ENCODE data around the gene KCNJ12. TPM values are rescaled to one million over a fixed set of nuclear protein-coding genes. Genes with fewer than 3 reads are reported as not detected.

KCNJ12 gene
- total RNA-seq, 1 donor from 2014 or later = 6.1 TPM

DNA sequence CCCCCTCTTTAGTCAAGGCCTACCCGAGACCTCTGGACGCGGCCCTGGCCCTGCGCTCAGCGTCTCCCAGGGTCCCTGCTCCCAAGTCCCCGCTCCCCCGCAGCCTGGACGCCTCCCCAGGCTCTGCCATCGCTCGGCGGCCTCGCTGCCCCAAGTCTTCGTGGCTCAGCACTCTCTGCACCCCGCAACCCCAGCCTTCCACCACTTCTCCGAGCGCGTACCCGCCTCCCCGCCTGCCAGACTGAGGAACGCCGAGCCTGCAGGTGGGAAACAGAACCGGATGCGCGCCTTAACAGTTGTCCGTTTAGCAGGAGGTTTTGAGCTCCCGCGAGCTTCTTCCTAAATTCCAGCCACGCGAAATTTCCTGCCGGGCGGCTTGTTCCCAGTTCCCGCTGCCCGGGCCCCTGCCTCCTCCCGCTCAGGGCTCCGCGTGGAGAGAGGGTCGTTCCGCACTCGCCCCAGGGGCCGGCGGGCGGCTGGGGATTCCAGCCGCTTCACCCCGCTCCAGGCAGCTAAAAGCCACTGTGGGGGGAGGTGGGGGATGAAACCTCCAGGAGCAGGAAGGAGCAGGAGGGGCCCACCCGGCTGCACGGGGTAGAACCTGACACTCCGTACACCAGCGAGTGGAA is 87.7 kb downstream of the KCNJ12 start:
- Mint-ChIP-seq H3K36me3 (ENCODE audit: low read depth) (no peaks in the 10 kb centered on the region), H3K9me3 (no peaks in the 10 kb centered on the region), H3K4me1 (peaks cover 18% of the 10 kb centered on the region), H3K27me3 (ENCODE audit: low read depth) (peaks cover 65% of the 10 kb centered on the region), H3K27ac (ENCODE audit: unreplicated experiment) (peak overlapping the region; percentile 12), H3K4me3 (peak overlapping the region; percentile 51)
- TF ChIP-seq, protein P1, sequence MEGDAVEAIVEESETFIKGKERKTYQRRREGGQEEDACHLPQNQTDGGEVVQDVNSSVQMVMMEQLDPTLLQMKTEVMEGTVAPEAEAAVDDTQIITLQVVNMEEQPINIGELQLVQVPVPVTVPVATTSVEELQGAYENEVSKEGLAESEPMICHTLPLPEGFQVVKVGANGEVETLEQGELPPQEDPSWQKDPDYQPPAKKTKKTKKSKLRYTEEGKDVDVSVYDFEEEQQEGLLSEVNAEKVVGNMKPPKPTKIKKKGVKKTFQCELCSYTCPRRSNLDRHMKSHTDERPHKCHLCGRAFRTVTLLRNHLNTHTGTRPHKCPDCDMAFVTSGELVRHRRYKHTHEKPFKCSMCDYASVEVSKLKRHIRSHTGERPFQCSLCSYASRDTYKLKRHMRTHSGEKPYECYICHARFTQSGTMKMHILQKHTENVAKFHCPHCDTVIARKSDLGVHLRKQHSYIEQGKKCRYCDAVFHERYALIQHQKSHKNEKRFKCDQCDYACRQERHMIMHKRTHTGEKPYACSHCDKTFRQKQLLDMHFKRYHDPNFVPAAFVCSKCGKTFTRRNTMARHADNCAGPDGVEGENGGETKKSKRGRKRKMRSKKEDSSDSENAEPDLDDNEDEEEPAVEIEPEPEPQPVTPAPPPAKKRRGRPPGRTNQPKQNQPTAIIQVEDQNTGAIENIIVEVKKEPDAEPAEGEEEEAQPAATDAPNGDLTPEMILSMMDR (conservative IDR thresholded peaks at IDR 0.05) = no peak
- DNase-seq (ENCODE audit: low read depth, low spot score) = no peak

GRCh38 chr17:21464611-21465021 is 88.5 kb downstream of the KCNJ12 start:
- Mint-ChIP-seq H3K4me1 (peaks cover 18% of the 10 kb centered on the region), H3K36me3 (ENCODE audit: low read depth) (no peaks in the 10 kb centered on the region), H3K4me3 (peak overlapping the region; percentile 51), H3K27me3 (ENCODE audit: low read depth) (peaks cover 58% of the 10 kb centered on the region), H3K9me3 (no peaks in the 10 kb centered on the region), H3K27ac (ENCODE audit: unreplicated experiment) (no peak overlapping the region)
- no peak for DNase-seq (ENCODE audit: low read depth, low spot score)
- TF ChIP-seq, protein P1 (conservative IDR thresholded peaks at IDR 0.05) = no peak

DNA sequence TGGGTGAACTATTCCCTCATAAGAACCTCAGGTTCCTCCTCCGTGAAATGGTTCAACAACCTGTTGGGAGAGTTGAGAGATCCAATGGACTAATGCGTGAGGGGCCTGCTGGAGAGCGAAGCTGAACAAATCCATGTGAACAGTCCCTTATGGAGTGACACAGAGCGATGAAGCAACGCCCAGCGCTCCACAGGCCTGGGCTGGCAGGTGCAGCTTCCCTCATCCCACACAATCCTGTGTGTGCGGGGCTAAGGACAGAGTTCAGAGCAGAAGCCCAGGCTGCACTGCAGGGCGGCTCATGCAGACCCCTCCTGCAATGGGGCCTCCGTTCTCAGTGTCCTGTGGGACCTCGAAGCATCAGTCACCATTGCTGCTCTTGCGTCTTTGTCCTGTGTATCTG is 90.4 kb downstream of the KCNJ12 start:
- no peak for DNase-seq (ENCODE audit: low read depth, low spot score)
- H3K27ac Mint-ChIP-seq (ENCODE audit: unreplicated experiment) = peak overlapping the region; percentile 44
- H3K27me3 Mint-ChIP-seq (ENCODE audit: low read depth) = peaks cover 62% of the 10 kb centered on the region
- no peaks in the 10 kb centered on the region for H3K9me3 Mint-ChIP-seq
- no peaks in the 10 kb centered on the region for H3K36me3 Mint-ChIP-seq (ENCODE audit: low read depth)
- peaks cover 18% of the 10 kb centered on the region for H3K4me1 Mint-ChIP-seq
- no peak overlapping the region for H3K4me3 Mint-ChIP-seq
- TF ChIP-seq, protein P1 (conservative IDR thresholded peaks at IDR 0.05) = no peak

DNA sequence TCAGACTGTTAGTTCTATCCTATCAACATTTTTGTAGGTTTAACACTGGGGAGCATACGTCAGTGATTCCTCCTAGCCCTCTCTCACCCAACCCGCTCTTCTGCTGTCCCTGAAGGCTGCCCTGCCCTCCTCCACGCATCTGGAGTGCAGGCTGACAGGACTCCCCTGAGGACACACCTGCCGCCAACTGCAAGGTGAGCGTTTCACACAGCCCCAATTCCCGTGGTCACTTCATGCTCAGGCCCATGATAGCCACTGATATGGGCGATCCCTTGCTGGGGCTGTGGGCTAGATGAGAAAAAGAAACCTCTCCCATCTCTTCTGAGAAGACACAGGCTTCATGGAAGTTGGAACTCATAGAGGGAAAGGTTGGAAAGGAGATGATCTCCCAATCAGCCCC is 91.0 kb downstream of the KCNJ12 start:
- no peak overlapping the region for H3K4me3 Mint-ChIP-seq
- H3K27ac Mint-ChIP-seq (ENCODE audit: unreplicated experiment) = no peak overlapping the region
- no peaks in the 10 kb centered on the region for H3K36me3 Mint-ChIP-seq (ENCODE audit: low read depth)
- H3K27me3 Mint-ChIP-seq (ENCODE audit: low read depth) = peaks cover 61% of the 10 kb centered on the region
- TF ChIP-seq, protein P1 (conservative IDR thresholded peaks at IDR 0.05) = no peak
- H3K9me3 Mint-ChIP-seq = no peaks in the 10 kb centered on the region
- H3K4me1 Mint-ChIP-seq = peaks cover 18% of the 10 kb centered on the region
- DNase-seq (ENCODE audit: low read depth, low spot score) = no peak

- H3K27ac Mint-ChIP-seq (ENCODE audit: unreplicated experiment) = no peak overlapping the region
- DNase-seq (ENCODE audit: low read depth, low spot score) = no peak
- TF ChIP-seq, protein P1 (conservative IDR thresholded peaks at IDR 0.05) = no peak
- H3K36me3 Mint-ChIP-seq (ENCODE audit: low read depth) = no peaks in the 10 kb centered on the region
- H3K27me3 Mint-ChIP-seq (ENCODE audit: low read depth) = peaks cover 60% of the 10 kb centered on the region
- peaks cover 18% of the 10 kb centered on the region for H3K4me1 Mint-ChIP-seq
- no peaks in the 10 kb centered on the region for H3K9me3 Mint-ChIP-seq
- H3K4me3 Mint-ChIP-seq = no peak overlapping the region
These were observed 91.8 kb downstream of the KCNJ12 start for GRCh38 chr17:21467739-21468490.

Other genes with a start within 250 kb of the KCNJ12 start
- gene DHRS7B, start 249.4 kb upstream of the KCNJ12 start, total RNA-seq = 14.8 and 15.6 TPM in 2 replicates
- gene TMEM11, start 162.2 kb upstream of the KCNJ12 start, total RNA-seq = 31.3 and 31.6 TPM in 2 replicates
- gene NATD1, start 122.9 kb upstream of the KCNJ12 start, total RNA-seq = 6.3 and 6.7 TPM in 2 replicates
- 19.4 and 20.3 TPM in 2 replicates for gene MAP2K3, start 91.6 kb upstream of the KCNJ12 start, total RNA-seq